Effector CD8-positive, alpha-beta T cell (primary cell): ENCODE results near the gene PTGDR2.
A peak's percentile ranks its signal among the peaks of the same experiment; 100 is the strongest.
"Not testable (repeated sequence)": the region's sequence is repeated elsewhere in the genome, so short reads cannot be mapped to it uniquely, and the experiment has no call there.

Experiments
- DNase-seq: peaks from one replicate; lab custom pipeline; 2025; lab: John Stamatoyannopoulos, UW

PTGDR2 gene

DNA sequence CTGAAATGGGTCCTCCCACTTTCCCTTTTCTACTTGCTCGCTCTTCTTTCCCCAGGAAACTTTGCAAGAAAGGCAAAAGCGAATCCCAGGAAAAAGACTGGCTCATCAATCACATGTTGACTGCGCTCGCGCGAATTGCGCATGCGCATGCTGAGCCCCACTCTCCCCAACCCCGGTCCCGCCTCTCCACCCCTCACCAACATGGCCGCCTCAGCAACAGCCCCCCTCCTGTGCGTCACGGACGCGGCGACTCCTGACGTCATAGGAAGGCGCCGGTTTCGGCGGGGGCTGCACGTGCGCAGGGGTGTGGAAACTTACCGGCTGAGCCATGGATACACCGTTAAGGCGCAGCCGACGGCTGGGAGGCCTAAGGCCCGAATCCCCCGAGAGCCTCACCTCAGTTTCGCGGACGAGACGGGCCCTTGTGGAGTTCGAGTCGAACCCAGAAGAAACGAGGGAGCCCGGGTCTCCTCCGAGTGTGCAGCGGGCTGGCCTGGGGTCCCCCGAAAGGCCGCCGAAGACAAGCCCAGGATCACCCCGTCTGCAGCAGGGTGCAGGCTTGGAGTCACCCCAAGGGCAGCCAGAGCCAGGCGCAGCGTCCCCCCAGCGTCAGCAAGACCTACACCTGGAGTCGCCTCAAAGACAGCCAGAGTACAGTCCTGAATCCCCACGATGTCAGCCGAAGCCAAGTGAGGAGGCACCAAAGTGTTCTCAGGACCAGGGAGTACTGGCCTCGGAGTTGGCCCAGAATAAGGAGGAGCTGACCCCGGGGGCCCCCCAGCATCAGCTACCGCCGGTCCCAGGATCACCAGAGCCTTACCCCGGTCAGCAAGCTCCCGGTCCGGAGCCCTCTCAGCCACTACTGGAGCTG, 13.7 kb downstream of the PTGDR2 start, which contains the start of gene CCDC86:
Gene CCDC86, plus strand, starts transcription at position 317 of the 871 bp plus-strand sequence. Its CDS starts 12 bp downstream, at position 329.
- DNase-seq: peak; percentile 97

DNA sequence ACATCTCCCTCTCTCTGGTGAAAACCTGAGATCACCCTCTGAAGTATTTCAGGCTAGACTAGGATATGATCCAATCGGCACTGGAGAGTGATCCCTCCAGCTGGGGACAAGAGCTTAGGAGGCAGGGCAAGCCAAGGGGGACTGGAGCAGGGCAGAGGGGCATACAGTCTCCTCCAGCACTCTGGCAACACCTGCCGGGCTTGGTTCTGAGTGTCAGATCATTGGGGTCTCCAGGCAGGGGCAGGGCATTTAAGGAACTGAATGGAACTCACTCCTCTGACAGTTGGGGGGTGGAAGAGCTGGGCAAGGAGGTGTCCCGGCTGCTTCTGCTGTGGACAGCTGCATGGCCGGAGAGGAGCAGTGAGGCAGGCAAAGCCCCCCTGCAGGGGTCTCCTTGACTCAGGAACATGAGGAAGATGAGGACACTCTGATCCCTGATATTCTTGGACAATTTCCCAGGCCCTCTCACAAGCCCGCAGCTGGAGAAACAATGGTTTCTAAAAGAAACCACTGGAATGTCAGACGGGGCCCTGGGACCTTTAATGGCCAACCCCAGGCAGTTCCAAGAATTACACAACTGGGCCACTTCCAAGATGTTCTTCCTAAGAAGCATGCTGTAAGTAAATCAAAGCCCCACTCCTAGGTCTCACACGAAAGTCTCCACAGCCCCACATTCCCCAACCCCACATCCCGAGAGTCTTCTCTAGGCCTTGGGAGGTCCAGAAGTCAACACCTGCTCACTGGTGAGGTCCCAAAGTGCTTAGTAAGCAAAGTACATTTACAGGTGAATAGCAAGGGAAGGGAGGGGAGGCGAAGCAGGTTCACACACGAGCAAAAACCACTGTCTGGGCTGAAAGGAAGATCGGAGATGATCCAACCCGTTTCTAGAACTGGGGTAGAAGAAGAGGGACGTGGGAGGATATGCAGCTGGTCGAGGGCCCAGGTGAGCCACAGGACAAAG, 15.0 kb downstream of the PTGDR2 start:
- DNase-seq: no peak

GRCh38 chr11:60838132-60838531, 17.6 kb downstream of the PTGDR2 start:
- no peak for DNase-seq

DNA sequence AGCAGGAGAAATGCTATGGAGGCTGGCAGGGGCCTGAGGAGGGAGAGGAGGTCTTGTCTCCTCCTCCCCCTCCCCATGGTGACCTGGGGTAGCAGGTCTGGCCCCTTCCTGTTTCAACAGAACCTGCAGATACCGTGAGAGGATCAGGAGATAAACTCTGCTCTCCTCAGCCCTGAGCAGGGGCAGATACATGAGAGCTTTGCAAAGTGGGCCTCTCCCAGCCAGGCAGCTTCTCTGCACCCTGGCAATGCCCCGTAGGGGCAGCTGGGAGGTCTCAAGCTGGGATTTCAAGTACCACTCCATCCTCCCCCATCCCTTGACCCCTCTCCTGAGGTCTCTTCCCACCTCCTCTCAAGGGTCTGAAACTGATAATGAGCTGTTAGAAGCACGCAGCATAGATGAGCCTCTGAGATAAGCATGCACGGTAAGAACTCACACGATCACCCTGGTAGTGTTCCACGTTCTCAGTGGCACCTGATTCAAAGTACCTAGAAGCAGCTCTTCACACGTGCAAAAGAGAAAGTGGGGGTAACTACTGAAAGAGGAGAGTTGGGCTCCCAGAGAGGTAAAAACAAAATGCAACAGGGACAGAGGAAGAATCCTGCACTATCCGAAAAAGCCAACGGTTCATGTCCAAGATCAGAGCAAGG, 18.8 kb downstream of the PTGDR2 start:
- no peak for DNase-seq

DNA sequence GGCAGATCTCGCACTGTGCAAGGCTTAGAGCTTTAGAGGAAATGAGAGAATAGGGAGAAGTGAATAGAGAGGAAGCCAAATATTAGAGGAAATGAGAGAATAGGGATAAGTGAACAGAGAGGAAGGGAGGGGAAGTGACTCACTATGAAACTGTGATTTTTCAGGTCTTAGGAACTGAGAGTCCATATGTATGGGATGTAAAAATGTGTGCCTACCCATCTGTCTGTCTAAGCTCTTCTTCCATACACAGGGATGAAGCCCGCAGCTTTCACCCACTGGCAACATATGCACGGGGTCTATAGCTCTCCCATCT, 20.3 kb downstream of the PTGDR2 start:
- no peak for DNase-seq

- DNase-seq: no peak
These were observed 20.8 kb downstream of the PTGDR2 start for GRCh38 chr11:60834742-60835533.

GRCh38 chr11:60831501-60832079, 24.2 kb downstream of the PTGDR2 start:
- DNase-seq: no peak

GRCh38 chr11:60831143-60831500, 24.6 kb downstream of the PTGDR2 start:
- peak; percentile 70 for DNase-seq

DNA sequence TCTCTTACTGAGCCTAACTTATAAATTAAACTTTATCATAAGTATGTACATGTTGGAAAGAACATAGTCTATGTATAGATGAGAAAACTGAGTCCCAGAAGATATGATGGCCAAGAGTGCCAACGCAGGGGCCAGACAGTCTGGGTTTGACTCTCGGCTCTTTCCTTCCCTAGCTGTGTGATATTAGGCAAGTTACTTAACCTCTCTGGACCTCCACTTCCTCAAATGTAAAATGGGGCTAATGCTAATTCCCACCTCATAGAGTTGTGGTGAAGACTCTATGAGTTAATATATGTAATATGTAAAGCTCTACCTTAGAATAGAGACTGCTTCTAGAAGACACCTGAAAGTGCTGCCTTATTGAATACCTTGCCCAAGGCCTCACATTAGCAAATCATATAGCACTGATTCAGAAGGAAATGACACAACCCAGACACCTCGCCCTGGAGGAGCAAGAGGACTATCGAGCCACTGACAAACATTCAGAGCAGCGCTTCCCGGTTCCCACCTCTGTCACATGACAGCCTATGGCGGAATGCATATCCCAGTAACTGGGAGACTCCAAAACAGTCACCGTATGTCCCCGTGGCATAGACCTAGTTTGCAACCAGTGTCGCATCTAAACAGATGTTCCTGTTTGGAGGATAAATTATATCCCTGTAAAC, 25.1 kb downstream of the PTGDR2 start:
- DNase-seq: no peak

DNA sequence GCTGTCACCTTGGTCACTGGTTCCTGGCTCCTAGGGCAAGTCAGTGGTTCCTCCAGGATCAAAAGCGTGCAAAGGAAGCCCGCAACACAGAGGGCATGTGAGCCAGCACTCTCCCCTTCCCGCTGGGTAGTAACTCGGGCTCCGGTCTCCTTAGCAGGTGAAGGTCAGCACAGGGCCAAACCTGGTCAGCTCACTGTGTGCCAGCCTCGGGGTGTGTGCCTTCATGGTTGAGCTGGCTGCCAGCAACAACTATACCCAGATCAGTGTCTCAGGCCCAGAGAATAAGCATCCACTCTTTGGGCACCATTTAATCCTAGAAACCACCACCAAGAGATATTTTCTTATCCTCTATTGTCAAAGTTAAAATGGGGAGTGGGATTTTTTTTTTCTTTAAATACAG, 30.0 kb downstream of the PTGDR2 start:
- DNase-seq: no peak

GRCh38 chr11:60825118-60825517, 30.6 kb downstream of the PTGDR2 start:
- DNase-seq: no peak

DNA sequence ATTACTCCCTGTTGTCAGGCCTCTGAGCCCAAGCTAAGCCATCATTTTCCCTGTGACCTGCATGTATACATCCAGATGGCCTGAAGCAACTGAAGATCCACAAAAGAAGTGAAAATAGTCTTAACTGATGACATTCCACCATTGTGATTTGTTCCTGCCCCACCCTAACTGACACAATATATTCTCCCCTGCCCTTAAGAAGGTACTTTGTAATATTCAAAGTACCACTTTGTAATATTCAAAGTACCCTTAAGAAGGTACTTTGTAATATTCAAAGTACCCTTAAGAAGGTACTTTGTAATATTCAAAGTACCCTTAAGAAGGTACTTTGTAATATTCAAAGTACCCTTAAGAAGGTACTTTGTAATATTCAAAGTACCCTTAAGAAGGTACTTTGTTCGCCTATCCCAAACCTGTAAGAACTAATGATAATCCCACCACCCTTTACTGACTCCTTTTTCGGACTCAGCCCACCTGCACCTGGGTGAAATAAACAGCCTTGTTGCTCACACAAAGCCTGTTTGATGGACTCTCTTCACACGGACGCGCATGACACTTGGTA, 31.9 kb downstream of the PTGDR2 start:
- not testable (repeated sequence) for DNase-seq

- DNase-seq: no peak
These were observed 33.7 kb downstream of the PTGDR2 start for GRCh38 chr11:60821827-60822599.

- no peak for DNase-seq
These were observed 37.7 kb downstream of the PTGDR2 start for GRCh38 chr11:60818057-60818456.

- DNase-seq: no peak
These were observed 39.1 kb downstream of the PTGDR2 start for GRCh38 chr11:60816590-60817157.

- no peak for DNase-seq
These were observed 41.6 kb downstream of the PTGDR2 start for GRCh38 chr11:60814112-60814511.

- no peak for DNase-seq
These were observed 42.4 kb downstream of the PTGDR2 start for GRCh38 chr11:60813324-60813723.

DNA sequence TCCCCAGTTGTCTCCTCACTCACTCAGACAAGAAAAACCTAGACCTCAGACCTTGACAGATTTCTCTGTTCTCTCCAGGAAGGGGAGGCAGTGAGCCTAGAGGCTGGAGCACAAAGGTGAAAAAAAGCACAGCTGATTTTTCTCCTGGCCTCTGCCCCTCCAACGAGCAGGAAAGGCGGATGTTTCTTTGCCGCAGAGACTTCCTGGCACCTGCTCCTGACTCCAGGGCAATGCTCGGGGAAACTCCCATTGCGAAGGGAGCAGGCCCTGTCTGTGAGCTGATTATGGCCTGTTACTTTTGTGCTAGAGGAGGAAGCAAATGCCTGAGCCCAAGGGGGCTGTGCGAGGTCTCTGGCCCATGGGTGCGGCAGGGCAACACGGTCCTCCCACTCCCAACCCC, 45.2 kb downstream of the PTGDR2 start:
- DNase-seq: no peak

DNA sequence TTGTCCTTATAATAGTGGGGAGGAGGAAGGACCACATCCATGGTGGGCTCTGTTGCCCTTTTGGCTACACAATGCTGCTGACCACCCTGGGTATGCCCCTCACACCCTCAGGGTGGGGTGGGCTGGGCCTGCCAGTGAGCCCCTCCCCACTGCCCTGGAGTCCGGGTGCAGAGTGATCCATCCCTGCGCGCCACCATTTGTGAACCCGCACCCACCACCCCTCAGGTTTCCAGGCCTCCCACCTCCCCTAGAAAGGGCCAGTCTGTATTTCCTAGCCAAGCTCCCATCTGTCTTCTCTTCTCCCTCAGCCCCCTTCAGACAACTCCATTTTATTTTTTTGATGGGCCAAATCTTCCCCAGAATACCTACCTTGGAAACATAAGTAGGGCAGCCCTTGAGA, 45.6 kb downstream of the PTGDR2 start:
- DNase-seq: no peak
